Measurements from ENCODE around the gene RTN4RL1.

DNA sequence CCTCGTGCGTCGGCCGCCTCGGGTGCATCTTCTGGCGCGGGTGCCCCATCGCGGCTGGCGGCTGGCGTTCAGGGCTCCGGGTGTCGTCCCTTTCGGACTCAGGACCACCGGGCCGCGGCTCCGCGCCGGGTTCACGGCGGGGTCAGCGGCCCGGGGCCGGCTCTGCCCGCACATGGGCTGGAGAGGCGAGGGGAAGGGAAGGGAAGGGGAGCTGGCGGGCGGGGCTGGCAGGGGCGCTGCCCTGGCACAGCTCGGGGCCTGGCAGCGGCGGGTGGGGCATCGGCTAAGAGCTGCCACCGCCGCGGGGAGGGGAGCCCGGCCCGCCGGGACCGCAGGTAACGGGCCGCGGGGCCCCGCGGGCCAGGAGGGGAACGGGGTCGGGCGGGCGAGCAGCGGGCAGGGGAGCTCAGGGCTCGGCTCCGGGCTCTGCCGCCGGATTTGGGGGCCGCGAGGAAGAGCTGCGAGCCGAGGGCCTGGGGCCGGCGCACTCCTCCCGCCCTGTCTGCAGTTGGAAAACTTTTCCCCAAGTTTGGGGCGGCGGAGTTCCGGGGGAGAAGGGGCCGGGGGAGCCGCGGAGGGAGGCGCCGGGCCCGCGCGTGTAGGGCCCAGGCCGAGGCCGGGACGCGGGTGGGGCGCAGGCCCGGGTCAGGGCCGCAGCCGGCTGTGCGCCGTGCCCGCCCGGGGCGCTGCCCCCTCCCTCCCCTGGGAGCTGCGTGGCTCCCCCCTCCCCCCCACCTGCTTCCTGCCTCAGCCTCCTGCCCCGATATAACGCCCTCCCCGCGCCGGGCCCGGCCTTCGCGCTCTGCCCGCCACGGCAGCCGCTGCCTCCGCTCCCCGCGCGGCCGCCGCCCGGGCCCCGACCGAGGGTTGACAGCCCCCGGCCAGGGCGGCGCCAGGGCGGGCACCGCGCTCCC lies 30.4 kb upstream of the RTN4RL1 start:
- TF ChIP-seq POLR2A (IDR thresholded peaks at IDR 0.05): no peak
- TF ChIP-seq, protein P1, sequence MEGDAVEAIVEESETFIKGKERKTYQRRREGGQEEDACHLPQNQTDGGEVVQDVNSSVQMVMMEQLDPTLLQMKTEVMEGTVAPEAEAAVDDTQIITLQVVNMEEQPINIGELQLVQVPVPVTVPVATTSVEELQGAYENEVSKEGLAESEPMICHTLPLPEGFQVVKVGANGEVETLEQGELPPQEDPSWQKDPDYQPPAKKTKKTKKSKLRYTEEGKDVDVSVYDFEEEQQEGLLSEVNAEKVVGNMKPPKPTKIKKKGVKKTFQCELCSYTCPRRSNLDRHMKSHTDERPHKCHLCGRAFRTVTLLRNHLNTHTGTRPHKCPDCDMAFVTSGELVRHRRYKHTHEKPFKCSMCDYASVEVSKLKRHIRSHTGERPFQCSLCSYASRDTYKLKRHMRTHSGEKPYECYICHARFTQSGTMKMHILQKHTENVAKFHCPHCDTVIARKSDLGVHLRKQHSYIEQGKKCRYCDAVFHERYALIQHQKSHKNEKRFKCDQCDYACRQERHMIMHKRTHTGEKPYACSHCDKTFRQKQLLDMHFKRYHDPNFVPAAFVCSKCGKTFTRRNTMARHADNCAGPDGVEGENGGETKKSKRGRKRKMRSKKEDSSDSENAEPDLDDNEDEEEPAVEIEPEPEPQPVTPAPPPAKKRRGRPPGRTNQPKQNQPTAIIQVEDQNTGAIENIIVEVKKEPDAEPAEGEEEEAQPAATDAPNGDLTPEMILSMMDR (IDR thresholded peaks at IDR 0.05): no peak

All from heart left ventricle (tissue), 13 donors.